Lower leg skin (tissue), 3 donors: ENCODE data around the gene PPP1R17.

Experiments used
- POLR2A ChIP-seq, 2 donors: fragments of 450-650 bp; IDR thresholded peaks; one replicate each; pipeline ENCODE4 v1.6.1; 2016 to 2017; ENCODE audit warnings: antibody characterized with exemption in 2 of 2, mild to moderate bottlenecking in 1 of 2, moderate library complexity in 1 of 2
- TF ChIP-seq, protein P1 (sequence below), 3 donors: fragments of 450-650 bp; IDR thresholded peaks; one replicate each; pipeline ENCODE4 v1.5.1; 2016; ENCODE audit warnings: antibody characterized with exemption in 3 of 3, mild to moderate bottlenecking in 3 of 3, moderate library complexity in 2 of 3

DNA sequence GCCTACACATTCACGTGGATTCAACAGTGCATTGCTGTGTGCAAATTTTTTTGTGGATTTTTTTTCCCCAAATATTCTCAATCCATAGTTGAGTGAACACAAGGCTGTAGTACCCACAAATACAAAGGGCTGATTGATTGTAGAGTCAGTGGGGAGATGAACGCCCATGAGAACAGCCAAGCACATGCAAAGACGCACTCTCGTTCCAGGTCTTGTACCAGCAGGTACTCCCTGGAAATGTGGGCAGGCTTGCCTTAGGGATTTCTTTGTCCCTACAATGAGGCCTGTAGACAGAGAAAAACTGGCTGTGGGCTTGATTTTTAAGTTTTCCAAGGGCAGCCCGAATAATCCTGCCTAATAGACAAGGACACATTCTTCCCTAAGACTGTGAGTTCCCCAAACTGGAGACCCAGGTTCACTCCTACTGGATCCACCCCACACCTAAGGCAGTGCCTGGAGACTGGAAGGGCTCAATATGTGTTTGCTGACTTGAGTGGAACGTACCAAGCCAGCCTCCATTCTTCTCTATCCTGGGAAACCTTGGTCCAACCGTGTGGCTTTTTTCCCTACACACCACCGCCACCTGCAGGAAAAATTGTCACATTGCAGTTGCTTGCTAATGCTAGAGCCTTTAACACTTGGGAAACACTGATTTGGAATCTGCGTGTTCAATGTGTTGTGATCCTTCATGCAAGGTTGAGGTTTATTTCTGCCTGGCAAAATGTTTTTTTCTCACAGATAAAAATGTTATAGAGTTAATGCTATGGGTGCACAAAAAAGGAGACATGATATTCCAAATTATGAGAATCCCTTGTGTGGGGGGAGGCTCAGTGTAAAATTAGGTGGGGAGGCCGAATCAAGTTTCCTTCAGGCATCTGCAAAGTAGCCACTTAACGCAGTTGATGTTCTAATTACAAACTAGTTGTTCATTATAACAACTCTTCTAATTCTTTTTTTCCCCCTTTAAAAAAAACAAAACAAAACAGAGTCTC, 49.3 kb downstream of the PPP1R17 start:
- TF ChIP-seq, protein P1, sequence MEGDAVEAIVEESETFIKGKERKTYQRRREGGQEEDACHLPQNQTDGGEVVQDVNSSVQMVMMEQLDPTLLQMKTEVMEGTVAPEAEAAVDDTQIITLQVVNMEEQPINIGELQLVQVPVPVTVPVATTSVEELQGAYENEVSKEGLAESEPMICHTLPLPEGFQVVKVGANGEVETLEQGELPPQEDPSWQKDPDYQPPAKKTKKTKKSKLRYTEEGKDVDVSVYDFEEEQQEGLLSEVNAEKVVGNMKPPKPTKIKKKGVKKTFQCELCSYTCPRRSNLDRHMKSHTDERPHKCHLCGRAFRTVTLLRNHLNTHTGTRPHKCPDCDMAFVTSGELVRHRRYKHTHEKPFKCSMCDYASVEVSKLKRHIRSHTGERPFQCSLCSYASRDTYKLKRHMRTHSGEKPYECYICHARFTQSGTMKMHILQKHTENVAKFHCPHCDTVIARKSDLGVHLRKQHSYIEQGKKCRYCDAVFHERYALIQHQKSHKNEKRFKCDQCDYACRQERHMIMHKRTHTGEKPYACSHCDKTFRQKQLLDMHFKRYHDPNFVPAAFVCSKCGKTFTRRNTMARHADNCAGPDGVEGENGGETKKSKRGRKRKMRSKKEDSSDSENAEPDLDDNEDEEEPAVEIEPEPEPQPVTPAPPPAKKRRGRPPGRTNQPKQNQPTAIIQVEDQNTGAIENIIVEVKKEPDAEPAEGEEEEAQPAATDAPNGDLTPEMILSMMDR (IDR thresholded peaks at IDR 0.05), result no peak
- no peak for TF ChIP-seq POLR2A (IDR thresholded peaks at IDR 0.05)
